ENCODE measurements around the gene KRT31.

- TF ChIP-seq CTCF (IDR thresholded peaks at IDR 0.05) (no peak), REST (IDR thresholded peaks at IDR 0.05; ENCODE audit: insufficient read depth in 1 of 2, low read depth in 2 of 2, low read length in 1 of 2) (no peak), POLR2AphosphoS5 (IDR thresholded peaks at IDR 0.05; ENCODE audit: low read depth, low read length) (no peak), SIN3A (IDR thresholded peaks at IDR 0.05; ENCODE audit: borderline replicate concordance, insufficient read depth, low read depth, low read length) (no peak), TCF7L2 (IDR thresholded peaks at IDR 0.05; ENCODE audit: low read depth, low read length) (no peak)
Measured at GRCh38 chr17:41411072-41411840, 13.8 kb upstream of the KRT31 start.

Measured in Panc1 (cell line).